HG03460 (cell line): Measurements from ENCODE around the gene CNKSR1.

Experiments used
- ATAC-seq: cut with Tn5 transposase; IDR thresholded peaks from one replicate; pipeline ENCODE4 v1.9.1; 2021; ENCODE audit not compliant: unreplicated experiment

CNKSR1 gene, protein sequence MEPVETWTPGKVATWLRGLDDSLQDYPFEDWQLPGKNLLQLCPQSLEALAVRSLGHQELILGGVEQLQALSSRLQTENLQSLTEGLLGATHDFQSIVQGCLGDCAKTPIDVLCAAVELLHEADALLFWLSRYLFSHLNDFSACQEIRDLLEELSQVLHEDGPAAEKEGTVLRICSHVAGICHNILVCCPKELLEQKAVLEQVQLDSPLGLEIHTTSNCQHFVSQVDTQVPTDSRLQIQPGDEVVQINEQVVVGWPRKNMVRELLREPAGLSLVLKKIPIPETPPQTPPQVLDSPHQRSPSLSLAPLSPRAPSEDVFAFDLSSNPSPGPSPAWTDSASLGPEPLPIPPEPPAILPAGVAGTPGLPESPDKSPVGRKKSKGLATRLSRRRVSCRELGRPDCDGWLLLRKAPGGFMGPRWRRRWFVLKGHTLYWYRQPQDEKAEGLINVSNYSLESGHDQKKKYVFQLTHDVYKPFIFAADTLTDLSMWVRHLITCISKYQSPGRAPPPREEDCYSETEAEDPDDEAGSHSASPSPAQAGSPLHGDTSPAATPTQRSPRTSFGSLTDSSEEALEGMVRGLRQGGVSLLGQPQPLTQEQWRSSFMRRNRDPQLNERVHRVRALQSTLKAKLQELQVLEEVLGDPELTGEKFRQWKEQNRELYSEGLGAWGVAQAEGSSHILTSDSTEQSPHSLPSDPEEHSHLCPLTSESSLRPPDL

DNA sequence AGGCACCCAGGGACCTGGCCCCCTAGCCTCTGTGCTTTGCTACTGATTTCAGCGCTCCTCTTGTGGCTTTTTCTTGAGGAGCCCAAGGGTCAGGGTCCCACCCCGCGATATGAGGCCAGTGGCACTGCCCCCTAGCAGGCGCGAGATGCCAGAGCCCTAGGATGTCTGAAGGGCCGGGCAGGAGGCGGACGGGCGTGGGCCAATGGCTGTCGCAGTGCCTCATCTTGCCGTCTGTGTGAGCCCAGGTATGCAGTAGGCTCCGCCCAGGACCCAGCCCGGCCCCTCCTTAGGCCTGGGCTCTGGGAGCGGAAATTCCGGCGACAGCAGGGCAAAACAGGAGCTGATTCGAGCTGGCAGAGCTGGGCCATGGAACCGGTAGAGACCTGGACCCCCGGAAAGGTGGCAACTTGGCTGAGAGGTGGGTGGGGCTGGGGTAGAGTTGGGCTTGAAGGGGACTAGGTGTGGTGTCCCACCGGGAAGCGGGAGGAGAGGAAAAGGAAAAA, at the start of gene CNKSR1:
Gene CNKSR1 (plus strand): TSS at position 310 of the 503 bp plus-strand sequence. CDS start 57 bp downstream, at position 367.
- no peak for ATAC-seq

DNA sequence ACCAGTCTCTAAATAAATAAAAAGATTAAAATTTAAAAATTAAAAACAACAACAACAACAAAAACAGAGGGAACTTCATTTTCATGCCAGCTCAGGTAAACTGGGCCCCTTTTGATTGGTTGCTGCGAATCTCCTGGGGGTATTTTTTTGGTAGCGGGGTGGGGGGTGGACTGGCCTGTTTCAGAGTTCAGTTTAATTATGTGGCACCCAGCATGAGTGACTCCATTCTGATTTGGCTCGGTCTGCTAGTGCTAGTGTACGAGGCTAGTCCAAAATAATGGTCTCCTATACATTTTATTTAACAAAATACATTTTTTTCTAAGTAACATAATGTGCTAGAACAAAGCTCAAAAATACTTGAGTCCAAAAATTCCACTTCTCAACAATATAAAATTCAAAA, 47.5 kb upstream of the CNKSR1 start:
- no peak for ATAC-seq

DNA sequence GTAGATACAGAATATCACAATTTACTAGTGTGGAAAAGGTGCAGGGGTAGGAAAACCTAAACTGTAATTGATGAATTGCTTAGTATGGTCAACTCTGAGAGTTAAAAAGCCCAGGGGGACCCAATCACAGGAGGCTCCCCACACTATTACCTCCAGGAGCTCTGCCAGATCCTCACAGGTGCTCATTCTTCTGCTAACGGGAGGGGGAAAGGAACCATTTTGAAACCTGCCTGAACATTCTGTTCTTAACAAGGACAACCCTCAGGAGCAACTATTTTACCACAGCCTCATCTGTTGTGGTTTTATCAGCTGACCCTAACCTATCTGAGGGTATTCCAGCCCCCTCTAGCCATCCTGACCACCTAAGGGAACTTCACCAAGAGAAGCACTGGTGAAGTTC, 46.6 kb upstream of the CNKSR1 start:
- no peak for ATAC-seq

DNA sequence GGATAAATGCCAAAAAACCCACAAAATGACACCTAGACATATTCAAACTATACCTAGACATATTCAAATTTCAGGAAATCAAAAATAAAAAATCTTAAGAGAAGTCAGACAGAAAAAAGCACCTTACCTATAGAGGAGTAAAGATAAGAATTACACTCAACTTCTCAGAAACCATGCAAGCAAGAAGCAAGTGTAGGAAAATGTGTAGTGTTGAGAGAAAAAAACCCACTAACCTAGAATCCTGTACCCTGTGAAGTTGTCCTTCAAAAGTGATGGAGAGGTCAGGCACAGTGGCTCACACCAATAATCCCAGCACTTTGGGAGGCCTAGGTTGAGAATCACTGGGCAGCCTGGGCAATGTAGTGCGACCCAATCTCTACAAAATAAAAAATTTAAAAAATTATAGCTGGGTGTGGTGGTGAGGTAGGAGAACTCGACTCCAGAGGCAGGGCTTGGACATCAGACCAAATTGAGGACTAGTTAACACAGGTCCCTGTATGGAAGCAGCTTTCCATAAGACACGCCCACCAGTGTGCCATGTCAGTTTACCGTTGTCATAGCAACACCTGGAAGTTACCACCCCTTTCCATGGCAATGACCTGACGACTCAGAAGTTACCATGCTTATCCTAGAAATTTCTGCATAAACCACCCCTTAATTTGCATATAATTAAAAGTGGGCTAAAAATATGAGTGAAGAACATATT, 45.0 kb upstream of the CNKSR1 start:
- no peak for ATAC-seq

DNA sequence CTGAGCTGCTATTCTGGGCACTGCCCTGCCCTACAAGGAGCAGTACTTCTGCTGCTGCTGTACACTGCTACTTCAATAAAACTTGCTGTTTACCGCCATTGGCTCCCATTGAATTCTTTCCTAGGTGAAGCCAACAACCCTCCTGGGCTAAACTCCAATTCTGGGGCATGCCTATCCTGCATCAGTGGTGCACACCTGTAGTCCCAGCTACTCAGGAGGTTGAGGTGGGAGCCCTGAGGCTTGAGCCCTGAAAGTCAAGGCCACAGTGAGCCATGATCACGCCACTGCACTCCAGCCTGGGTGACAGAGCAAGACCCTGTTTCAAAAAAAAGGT, 44.5 kb upstream of the CNKSR1 start:
- no peak for ATAC-seq

DNA sequence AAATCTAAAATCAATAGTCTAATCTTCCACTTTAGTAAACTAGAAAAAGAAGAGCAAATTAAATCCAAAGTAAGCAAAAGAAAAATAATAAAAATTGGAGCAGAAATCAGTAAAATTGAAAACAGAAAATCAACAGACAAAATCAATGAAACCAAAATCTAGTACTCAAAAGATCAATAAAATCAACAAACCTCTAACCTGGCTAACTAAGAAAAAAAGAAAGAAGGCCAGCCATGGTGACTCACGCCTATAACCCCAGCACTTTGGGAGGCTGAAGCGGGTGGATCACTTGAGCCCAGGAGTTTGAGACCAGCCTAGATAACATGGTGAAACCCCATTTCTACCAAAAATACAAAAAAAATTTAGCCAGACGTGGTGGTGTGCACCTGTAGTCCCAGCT, 42.8 kb upstream of the CNKSR1 start:
- ATAC-seq: no peak

DNA sequence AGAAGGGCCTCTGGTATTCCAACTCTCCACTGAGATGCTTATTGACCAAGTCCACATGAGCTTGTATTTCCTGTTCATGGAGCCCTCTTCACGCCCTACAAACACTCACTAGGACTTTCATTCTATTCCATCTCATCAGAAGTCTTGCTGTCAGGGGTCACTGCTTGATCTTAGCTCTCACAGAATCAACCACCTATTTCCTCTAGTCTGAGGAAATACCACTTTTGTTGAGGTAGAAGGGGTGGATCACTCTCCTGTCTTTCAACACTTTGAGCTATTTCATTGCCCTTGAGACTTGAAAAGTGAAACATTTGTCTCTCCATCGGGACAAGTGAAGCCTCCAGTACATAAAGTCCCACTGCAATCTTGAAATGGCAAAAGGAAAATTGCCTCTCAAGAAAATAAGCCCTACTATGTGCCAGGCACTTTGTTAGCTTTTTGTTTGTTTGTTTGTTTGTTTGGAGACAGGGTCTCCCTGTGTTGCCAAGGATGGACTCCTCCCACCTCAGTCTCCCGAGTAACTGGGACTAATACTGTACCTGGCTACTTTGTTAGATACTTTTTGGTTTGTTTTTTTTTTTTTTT, 38.2 kb upstream of the CNKSR1 start:
- no peak for ATAC-seq

DNA sequence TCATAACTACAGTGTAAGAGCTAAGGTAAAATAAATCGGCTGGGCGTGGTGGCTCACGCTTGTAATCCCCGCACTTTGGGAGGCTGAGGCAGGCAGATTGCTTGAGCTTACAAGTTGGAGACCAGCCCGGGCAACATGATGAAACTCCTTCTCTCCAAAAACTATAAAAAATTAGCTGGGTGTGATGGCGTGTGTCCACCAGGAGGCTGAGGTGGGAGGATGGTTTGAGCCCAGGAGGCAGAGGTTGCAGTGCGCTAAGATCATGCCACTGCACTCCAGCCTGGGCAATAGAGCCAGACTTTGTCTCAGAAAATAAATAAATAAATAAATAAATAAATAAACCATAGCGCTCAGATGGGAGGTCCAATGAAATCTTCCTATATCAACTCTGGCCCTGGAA, 35.1 kb upstream of the CNKSR1 start:
- no peak for ATAC-seq

DNA sequence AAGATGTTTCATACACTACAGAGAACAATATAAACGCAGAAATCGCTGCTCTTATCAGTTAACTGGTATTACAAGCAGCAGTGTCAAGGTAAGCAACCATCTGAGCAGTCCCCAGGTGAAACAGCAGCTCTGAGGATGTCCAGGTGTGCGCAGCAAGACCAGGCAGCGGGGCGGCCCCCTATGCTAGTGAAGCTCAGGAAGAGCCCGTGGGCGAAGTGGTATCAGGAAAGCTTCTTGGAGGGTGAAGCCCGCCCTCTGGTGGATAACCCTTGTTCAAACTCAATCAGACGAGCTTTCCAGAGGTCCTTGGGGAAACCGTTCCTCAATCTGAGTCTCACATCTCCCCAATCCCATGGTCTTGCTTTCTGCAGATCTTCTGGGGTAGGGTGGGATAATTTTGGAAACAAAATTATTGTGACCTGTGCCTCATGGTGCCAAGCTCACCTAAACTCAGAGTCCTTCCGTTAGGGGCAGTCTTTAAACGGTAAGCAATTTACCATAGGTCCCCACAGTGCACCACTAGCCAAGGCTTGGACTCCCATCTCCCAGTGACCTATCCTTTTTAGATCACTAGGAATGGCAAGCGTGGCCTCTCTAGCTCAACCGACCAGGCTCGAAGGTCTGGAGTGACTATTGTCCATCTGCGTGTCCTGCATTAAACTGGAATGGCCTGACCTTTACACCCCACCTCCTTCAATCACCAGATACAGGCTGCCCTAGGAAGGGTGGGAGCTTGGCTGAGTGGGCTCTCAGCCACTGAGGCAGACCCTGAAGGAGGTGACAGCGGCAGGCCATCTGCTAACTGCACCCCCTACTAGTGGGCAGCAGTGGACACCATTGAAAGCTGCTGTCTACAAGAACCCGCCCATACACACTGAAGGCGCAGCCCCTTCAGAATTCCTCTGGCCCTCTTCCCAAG, 32.0 kb upstream of the CNKSR1 start:
- no peak for ATAC-seq

DNA sequence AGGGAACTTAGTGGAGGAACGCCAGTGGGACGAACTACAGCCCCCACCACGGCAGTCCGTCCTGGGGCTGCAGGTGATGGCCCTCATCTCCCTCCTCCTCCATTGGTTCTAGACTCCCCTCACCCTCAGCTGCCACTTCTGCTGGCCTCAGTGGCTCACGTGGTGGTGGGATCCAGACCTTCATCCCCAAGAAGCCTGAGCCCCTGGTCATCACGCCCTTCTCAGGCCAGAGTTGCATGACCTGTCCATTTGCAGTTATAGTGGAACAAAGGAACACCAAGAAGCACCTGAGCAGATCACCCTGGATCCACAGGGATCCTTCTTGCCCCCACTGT, 31.4 kb upstream of the CNKSR1 start:
- no peak for ATAC-seq

DNA sequence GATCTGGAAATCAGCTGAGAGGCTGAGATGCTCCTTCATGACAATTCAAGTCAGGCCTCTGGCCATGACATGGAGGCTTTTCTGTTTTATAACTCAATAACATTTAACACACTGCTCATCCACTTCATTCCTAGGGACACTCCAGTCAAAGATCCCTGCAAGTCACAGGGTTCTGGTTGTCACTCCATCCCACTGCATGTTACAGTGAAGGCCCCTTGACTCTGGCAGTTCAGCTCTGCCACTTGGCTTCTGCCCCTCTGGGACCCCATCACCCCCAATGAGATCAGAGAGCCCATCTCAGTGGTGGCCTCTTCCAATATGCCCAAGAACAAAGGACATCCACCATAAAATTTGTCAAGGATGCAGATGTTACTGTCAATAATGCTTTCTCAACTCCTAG, 28.4 kb upstream of the CNKSR1 start:
- ATAC-seq: no peak

DNA sequence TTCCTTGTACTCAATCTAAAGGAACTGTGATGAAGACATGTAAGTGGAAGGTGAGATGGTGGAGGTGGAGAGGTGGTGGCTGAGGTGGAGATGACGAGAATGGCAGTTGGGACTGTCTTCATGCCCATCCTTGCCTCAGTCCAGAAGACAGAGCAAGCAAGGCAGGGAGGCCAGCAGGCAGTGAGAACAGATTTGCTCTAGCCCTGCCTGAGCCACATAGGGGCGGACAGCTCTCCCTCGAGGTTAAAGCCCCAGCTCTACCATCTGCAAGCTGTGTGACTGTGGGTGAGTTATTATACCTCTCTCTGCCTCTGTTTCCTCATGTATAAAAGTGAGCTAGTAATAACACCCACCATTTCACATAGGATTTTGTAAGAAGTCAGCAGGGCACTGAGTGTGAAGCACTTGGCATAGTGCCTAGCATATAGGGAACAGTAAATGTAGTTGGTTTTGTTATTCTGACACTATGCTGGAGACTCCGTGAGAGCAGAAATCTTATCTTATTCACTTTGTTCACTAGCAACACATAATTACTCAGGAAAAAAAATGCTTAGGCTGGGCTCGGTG, 23.2 kb upstream of the CNKSR1 start:
- no peak for ATAC-seq

DNA sequence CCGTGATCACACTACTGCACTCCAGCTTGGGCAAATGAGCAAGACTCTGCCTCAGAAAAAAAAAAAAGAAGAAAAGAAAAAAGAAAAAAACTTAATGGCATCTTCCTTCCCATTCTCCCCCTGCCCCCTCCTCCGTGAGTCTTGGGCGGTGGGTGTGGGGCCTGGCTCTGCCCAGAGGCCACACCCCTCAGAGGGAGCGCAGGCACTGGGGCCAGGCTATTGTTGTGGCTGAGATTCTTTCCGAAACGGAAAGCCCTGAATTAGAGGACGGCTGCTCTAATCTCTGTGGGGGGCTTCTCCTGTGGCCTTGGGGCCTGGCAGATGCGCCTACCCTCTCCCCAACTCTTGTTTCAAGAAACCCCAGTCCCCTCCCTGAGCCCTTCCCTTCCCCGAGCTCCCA, 22.5 kb upstream of the CNKSR1 start:
- ATAC-seq: no peak

DNA sequence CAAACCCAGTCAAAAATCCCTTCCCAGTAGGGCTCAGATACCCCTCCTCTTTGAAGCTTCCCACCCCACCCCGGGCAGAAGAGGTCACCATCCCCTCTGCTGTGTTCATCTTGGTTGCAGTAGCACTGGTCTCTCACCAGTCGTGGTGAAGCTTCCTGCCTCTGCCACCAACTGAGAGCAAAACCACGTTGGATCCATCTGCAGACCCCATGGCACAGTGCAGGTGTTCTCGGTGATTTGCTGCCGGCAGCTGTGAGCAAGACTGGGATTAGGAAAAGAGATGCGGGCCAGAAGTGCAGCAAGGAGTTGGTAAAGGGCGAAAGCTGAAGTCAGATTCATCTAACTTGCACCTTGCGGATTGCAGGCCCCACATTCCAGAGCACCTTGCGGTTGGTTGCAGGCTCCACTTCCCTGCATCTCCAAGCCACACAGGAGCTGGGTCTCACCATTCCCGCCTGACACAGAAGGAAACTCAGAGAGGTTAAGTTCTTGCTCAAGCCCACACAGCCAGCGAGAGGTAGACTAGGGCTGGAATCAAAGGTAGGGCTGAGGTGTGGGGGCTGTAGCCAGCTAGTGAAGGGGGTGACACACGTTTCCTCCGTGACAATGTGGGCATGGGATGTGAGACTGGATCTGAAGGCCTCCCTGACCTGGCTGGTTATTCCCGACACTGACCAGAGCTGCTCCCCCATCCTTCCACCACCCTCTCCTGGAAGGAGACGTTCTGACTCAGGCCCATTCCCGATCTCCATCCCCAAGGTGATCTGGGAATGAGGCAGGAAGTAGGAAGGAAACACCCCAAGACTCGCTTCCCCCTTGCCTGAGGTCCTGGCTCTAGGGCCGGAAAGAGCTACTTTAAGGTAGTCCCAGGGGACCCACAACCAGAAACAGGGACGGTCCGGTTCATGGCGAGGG, 21.7 kb upstream of the CNKSR1 start:
- ATAC-seq: no peak

DNA sequence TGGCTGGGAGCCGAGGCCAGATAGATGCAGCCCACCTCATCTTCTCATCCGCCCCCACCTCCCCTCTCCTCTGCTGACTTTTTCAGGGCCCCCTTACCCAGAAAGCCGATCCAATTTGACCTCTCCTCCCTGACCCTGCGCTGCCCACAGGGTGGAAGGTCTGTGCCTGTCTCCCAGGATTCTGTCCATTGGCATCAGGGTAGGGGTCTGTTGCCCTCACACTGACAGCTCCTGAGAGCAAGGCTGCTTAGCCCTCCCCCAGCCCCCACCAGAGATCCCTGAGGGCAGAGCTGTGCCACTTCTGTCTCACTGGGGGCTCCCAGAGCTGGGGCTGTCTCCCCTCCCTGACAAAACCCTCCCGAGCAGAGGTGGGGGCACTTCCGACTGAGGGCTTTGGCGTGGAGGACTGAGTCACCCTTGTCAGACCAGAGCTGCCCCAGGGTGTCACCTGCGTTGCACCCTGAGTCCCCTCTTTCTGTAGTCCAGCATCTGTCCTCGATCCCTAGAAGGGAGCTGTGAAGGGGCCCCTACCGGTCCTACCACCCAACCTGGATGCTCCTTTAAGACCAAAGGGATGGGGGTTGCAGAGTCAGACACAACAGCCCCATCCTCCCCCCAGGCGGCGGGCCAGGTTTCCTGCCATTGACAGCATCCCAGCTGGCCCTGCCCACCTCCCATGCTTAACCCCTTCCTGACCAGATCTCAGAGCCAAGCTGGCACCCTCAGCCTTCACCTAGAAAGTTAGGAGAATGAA, 20.8 kb upstream of the CNKSR1 start:
- ATAC-seq: no peak

DNA sequence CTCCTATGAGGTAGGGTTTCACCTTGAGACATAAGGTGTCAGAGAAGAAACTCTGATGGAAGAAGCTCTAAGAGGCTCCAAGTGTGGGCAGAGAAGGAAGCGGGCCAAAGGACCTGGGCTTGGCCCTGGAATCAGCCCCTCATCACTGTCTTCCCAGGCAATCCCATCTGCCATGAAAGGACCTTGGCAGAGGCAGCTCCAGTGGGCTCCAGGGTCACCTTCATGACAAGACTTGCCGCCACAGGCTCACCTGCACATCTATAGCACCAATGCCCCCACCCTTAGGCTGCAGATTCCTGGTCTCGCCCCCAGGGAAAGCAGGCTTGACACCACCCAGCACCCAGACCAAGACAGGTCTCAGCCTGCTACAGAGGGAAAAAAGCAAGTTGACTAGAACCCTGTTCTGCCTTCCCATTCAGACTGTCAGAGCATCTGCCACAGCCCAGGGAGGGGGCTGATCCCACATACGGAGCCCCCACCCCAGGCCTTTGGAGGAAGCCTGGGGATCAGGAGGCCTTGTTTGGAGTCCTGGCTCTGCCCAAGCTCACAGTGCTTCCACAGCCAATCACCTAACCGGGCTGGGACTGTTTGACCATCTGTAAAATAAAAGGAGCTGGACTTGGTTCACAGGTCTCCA, 18.9 kb upstream of the CNKSR1 start:
- no peak for ATAC-seq

DNA sequence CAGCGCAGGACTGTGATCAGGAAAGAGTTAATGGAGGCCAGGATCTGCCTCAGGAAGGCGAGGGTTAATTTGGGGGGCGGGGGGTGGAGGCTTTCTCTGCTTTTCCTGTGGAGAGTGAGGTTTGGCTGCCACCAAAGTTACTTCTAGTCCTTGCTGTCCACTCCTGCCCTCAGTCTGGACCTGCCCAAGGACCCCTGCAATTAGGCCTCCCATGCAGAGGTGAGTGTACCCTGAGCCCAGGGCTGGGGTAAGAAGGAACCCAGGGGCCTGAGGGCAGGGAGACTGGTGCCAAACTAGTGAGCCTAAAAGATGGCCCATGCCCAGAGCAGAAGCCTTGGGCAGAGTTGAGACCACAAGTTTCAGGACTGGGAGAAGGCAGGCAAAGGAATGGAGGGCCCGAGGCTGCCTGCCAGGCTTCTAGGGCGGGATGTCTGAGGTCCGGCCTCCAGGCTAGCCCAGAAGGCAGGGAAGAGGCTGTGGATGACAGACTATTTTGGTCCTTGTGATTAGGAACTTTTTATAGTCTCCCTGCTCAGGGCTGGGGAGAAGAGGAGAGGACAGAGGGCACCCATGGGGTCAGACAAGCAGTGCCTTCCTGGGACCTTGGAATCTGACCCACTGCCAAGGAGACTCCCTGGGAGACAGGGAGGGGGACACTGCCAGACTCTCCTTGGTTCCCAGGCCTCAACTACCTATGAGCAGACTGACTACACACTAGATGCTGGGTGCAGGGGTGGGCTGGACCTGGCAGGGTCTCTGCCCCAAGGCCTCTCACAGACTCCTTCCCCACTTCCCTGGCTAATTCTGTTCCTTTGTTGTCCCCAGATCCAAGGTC, 18.2 kb upstream of the CNKSR1 start, which contains the start of gene FAM110D:
Gene FAM110D (plus strand): TSS at position 172 of the 835 bp plus-strand sequence. CDS start 2,213 bp downstream, outside the sequence.
- no peak for ATAC-seq
